C4-2B (cell line): Measurements from ENCODE around the gene TMEM117.
"Not testable (repeated sequence)": the region's sequence is repeated elsewhere in the genome, so short reads cannot be mapped to it uniquely, and the experiment has no call there.

ENCODE experiments used
- CTCF ChIP-seq: fragments of 450-650 bp; conservative IDR thresholded peaks from 2 replicates; pipeline ENCODE4 v1.5.1; 2017; ENCODE audit warnings: mild to moderate bottlenecking
- ZFX ChIP-seq: fragments of 450-650 bp; IDR thresholded peaks from 2 replicates; pipeline ENCODE4 v1.6.1; 2017

DNA sequence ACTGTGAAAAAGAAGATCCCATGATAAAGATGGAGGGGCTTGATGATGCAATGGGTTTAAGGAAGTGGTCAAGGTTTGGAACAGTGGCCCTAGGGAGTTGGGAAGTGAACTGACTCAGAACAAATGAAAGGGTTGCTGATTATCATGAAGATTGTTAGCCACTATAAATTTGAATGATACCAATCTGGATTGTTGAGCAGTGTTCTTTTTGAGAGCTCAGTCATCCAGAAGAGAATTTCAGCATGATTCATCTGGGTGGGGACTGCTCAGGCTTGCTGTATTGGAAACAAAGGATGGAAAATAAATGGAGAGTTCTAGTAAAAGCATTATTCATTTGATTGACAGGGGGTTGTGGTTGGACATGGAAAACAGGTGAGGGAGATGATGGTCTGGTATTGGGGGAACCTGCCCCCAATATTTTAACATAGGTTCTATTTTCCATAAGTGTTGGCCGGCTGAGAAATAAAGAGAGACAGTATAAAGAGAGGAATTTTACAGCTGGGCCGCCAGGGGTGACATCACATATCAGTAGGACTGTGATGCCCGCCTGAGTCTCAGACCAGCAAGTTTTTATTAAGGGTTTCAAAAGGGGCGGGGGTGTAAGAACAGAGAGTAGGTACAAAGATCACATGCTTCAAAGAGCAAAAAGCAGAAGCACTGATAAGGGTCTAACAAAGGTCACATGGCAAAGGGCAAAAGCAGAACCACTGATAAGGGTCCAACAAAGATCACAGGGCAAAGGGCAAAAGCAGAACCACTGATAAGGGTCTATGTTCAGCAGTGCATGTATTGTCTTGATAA lies 11.7 kb downstream of the TMEM117 start:
- TF ChIP-seq CTCF, ZFX: not testable (repeated sequence)
